KG1 (cell line): ENCODE measurements around the gene AP4M1.
A peak's percentile ranks its signal among the peaks of the same experiment; 100 is the strongest.

Source experiments
- DNase-seq: peaks from one replicate; lab custom pipeline; 2025; lab: John Stamatoyannopoulos, UW

AP4M1 gene, protein sequence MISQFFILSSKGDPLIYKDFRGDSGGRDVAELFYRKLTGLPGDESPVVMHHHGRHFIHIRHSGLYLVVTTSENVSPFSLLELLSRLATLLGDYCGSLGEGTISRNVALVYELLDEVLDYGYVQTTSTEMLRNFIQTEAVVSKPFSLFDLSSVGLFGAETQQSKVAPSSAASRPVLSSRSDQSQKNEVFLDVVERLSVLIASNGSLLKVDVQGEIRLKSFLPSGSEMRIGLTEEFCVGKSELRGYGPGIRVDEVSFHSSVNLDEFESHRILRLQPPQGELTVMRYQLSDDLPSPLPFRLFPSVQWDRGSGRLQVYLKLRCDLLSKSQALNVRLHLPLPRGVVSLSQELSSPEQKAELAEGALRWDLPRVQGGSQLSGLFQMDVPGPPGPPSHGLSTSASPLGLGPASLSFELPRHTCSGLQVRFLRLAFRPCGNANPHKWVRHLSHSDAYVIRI

DNA sequence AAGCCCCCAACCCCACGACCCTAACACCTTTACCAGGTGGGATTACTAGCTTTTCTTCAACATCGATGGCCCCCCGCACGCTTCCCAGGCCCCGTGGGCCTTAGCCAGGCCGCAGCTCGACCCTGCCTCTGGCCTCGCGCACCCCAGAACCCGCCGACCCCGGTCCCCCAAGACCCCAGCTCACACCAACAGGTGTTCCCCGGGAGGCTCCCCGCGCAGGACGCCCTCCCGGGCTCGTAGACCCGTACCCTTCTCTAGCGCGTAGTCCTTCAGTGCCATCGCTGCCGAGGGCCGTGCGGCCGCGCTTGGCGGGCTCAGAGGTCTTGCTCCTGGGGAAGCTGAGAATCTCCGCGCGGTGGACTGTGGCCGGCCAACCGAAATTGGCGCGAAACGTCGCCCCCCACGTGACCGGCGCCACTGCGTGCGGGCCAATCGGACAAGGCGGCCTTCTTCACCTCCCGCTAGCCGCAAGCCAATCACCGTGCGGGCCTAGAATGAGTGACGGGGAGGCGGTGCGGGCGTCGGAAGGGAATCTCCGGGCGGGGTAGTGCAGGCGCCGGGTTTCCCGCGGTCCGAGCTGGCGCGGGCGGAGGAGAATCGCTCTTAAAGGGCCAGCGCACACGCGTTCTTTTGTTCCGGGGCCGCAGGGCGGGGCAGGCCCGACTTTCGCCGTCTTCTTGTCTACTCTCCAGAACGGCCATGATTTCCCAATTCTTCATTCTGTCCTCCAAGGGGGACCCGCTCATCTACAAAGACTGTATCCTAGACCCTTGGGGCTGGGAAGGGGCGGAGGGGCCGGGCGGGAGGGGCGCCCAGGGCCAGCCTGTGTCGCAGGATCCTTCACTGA, at the start of gene AP4M1, which contains the start of gene MCM7:
TSS of gene AP4M1 (plus strand) at position 628 of the 847 bp plus-strand sequence. CDS start at position 700, 72 bp downstream.
TSS of gene MCM7 (minus strand) at position 382 of the 847 bp plus-strand sequence. CDS start at position 279, 103 bp downstream.
- DNase-seq, result peak; percentile 53

DNA sequence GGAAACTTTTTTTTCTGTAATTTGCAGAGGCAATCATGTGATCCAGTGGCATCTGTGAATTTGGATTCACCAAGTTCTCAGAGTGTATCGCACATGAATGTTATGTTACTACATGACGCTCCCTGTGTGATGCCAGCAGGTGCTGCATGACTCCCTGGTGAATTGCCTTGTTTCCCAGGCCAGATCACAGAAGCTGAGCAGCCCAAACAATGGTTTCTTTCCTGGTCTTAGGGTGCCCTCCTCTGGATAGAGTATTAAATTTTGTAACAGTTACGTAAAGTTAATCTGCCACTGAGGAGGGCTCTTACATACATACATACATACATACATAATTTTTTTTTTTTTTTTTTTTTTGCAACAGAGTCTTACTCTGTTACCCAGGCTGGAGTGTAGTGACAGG, 48.2 kb upstream of the AP4M1 start:
- no peak for DNase-seq

DNA sequence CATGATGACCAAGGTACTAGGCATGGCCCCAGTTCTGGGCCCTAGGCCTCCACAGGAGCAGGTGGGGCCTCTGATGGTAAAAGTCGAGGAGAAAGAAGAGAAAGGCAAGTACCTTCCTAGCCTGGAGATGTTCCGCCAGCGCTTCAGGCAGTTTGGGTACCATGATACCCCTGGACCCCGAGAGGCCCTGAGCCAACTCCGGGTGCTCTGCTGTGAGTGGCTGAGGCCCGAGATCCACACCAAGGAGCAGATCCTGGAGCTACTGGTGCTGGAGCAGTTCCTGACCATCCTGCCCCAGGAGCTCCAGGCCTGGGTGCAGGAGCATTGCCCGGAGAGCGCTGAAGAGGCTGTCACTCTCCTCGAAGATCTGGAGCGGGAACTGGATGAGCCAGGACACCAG, 44.4 kb upstream of the AP4M1 start:
- no peak for DNase-seq

DNA sequence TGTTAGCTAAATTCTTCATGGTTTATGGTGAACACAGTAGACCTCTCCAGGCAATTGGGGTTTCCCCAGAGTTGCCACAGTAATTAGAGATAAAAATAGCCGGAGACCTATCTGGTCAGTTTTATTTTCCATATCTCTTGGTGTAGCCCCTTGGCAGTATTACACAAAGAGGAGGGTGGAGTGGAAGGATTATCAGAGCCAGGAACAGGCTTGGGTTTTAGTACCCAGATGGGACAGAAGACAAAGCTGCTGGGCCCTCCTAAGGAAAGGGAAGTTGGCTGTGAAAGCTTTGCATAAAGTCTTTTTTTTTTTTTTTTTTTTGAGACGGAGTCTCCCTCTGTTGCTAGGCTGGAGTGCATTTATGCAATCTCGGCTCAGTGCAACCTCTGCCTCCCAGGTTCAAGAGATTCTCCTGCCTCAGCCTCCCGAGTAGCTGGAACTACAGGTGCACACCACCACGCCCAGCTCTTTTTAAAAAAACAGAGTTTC, 42.1 kb upstream of the AP4M1 start:
- DNase-seq, result no peak

DNA sequence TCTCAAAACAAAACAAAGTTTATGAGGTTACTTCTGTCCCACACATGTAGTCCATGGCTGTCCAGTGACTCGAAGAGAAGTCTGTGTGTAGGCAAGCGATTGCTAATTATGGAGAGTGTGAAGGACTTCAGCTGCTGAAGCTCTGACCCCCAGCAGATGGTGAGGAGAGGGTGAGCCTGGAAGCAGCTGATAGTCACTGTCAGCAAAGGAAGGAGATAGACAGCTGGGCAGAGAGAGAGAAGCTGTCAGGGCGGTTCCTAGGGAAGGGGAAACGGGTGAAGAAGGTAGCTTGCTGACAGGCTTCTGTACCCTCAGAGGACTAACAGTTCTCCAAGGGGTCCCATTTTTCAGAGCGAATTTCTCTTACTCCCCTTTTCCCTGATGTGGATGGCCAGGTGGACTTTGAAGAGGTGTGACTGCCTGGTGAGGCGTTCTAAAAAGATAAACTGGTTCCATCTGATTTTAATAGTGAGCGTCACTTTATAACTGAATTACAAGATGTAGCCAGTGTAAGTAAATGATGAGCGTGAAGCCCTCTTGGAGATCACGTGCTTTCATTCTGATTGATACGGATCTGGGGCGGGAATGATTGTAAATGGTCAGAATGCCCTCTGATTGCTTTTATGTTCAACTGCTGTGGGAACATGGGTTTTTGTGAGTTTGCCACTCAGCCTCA, 39.8 kb upstream of the AP4M1 start:
- DNase-seq, result no peak

DNA sequence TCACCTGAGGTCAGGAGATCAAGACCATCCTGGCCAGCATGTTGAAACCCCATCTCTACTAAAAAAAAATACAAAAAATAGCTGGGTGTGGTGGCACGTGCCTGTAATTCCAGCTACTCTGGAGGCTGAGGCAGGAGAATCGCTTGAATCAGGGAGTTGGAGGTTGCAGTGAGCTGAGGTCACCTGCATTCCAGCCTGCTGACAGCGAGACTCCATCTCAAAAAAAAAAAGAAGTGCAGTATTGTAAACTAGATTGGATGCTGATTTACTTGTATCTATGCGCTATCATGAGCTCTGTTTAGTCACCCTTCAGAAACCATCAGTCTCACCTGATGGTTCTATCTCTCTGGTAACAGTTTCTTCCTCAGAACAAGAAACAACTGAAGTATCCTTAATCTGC, 38.1 kb upstream of the AP4M1 start:
- no peak for DNase-seq

DNA sequence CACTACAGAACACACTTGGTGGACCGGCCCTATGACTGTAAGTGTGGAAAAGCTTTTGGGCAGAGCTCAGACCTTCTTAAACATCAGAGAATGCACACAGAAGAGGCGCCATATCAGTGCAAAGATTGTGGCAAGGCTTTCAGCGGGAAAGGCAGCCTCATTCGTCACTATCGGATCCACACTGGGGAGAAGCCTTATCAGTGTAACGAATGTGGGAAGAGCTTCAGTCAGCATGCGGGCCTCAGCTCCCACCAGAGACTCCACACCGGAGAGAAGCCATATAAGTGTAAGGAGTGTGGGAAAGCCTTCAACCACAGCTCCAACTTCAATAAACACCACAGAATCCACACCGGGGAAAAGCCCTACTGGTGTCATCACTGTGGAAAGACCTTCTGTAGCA, 37.3 kb upstream of the AP4M1 start:
- DNase-seq, result no peak

DNA sequence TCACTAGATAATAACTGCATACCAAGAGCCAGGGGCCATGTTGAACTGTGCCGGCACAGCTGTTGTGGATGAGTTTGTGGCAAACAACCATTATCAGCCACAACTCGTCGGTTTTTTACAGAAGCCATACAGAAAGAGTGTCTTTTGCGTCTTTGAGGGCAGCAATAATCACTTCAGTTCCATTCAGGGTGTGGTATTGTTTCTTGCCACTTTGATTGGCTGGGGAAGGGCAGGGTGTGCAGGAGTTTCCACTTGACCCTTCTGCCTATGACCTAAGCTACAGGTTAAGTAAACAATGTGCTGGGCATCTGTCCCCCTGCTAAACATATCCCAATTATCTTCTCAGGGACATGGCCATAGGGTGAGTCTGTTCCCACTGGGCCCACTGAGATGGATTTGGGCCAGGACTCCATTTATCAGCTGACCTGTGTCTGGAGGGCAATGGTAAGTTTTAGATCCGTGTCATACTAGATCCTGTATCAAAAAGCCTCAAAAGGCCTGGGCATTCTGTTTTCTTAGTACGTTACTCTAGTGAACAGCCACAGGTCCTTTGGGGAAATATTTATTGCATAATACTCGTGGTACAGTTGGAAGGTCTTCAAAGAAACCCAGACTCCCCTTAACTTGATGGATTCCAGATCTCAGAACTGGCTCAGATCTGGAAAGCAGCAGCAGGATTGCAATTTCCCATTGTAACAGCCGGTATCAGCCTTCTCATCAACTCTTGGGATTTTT, 35.8 kb upstream of the AP4M1 start:
- no peak for DNase-seq

DNA sequence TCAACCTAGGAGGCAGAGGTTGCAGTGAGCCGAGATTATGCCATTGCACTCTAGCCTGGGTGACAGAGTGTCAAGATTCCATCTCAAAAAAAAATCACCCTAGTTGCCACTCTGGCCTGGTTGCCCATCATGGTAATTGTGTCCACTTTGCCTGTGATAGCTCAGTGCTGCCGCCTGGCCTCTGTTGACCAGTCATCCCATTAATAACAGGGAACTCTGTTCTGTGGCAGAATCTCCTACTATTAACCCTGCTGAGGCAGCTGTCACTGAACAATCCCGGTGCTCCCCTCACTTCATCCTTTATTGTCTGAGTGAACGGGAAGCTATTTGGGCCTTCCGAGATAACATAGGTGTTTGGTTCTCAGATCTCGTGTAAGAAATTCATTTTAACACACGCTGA, 34.5 kb upstream of the AP4M1 start:
- no peak for DNase-seq

DNA sequence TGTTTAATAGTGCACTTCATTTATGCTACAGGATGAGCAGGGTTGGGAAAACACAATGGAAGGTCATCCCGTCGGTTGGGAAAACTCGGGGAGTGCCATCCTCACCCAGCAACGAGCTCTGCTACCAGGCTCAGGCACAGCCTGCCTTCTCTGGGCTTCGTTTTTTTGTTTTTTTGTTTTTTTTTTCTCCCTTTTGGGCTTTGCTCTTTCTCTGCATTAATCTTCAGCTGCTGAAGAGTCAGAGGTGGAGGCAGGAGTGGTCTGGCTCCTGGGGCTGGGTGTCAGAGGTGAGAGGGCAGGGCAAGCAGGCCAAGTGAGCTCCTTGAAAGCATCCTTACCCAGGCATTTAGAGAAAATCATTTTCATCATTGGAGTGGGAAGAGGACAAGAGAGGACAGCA, 31.5 kb upstream of the AP4M1 start:
- no peak for DNase-seq

DNA sequence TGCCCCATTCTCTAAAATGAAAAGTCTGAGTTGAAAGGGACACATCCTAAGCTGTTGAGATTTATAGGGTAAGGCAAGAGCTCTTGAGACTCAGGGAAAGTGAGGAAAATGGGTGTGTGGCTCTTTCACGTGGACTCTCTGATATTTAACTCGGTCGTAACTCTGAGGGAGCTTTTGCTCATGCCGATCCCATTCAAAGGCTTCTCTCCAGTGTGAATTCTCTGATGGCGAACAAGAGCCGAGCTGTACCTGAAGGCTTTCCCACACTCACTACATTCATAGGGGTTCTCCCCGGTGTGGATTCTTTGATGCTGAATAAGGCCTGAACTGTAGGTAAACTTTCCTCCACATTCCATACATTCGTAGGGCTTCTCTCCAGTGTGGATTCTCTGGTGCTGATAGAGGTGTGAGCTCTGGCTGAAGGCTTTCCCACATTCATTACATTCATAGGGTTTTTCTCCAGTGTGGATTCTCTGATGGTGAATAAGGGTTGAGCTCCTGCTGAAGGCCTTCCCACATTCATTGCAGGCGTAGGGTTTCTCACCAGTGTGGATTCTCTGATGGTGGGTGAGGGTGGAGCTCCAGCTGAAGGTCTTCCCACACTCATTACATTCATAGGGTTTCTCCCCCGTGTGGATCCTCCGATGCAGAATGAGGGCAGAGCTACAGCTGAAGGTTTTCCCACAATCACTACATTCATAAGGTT, 30.3 kb upstream of the AP4M1 start:
- DNase-seq, result no peak

DNA sequence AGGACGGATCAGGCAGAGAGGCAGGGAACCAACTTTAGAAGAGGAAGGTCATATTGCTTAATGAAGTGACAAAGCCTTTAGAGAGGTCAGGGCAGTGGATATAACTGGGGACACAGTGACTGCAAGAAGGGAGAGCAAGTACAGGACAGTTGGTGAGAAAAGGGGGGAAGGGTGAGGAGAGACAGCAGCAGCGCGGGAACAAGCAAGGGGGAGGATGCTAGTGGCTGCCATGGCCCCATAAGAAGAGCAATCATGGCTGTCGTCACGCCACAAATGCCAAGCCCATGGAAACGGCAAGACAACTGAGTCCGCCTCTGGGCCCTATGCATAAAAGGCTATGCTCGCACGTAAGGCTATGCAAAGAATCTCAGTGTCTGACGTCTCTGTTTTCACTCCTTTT, 29.0 kb upstream of the AP4M1 start:
- no peak for DNase-seq

DNA sequence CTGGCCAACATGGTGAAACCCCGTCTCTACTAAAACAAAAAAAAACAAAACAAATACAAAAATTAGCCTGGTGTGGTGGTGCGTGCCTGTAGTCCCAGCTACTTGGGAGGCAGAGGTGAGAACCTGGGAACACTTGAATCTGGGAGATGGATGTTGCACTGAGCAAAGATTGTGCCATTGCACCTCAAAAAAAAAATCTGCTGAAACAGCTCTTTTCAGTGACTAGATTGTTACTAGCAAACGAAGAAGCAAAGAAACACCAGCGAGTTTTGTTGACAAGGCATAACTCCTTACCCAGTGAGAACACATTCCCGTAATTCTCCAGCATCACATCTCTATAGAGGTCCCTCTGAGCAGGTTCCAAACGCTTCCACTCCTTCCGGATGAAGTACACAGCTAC, 26.6 kb upstream of the AP4M1 start:
- DNase-seq, result no peak

DNA sequence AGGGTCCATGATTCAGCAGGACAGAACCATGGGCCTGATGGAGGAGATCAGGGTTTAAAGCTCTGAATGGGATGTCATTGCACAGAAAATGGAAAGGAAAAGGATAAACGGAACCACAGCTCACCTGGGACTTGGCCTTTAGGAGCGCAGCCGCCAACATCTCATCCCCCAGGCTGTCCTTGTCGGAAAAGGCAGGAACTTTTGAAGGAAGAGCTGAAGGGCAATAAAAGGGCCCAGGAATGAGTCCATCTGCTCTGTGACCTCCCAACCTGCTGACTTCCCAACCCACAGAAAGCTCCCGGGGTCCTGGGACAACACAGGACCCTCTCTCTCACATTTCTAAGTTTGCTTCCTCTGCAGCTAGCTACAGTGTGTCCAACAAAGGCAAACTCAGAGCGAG, 26.0 kb upstream of the AP4M1 start:
- no peak for DNase-seq

DNA sequence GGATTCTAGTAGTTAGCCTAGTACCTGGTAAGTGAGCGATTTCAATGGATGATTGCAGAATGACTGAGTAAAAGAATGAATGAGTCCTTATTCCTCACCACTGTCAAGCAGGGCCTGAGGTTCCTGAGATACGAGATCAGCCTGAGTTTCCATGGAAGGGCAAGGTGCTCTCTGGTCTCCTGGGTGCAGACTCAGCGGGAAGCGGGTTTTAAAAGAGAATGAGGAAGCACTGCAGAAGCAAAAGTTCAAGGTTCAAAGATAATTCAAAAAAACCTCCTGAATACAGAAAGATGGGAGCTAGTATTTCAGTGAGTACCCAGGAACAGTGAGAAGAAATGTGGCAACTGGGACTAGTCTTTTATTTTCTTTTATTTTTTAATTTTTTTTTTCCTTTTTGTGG, 24.2 kb upstream of the AP4M1 start:
- DNase-seq, result no peak

DNA sequence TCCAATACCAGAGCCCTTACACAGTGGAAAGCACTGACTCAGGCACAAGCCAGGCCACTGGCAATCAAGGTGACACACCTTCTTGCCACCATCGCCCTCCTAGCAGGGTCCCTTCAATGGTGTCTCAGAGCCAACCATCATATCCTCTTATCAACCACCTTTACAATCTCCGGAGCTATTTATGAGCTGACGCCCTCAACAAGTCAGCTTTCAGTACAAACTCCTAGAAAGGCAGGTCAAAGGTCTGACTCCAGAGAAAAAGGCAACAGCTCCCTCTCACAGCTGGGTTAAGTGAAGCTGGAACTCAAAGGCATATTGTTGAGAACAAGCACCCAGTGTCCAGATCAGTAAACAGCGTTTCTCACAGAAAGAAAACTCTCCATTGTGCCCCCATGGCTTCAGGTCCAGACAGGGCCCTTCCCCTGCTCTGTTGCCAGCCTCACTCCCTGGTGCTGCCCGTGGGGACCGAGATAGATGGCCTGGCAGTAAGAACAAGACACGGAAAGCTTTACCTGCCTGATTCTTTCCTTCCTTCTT, 22.4 kb upstream of the AP4M1 start:
- DNase-seq, result no peak

DNA sequence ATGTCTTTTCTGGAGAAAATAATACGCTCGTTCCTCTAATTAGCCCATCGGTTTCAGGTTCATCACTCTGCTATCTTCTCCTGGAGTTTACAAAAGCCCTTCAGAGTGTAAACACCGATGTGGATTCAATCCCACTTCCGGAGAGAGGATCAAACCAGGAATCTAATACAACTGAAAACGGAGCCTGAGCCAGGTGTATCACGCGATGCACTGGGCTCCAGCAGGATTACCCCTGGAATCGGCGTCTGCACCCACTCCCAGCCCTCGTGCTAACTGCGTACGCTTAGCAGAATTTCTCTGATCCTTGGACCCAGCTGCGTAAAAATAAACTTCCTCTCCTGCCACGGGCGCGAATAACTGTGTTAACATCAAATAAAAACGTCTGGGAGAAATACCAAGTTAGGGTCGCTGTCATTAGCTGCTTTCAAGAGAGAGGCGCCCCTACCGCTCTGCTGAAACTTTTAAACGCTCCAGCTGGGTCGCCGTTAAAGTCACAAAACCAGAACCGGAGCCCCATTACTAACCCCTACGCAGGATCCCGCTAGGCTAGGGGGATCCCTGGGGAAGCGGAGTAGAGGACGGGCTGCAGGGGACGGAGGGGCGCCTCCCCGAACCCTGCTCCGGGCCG, 20.4 kb upstream of the AP4M1 start:
- no peak for DNase-seq

DNA sequence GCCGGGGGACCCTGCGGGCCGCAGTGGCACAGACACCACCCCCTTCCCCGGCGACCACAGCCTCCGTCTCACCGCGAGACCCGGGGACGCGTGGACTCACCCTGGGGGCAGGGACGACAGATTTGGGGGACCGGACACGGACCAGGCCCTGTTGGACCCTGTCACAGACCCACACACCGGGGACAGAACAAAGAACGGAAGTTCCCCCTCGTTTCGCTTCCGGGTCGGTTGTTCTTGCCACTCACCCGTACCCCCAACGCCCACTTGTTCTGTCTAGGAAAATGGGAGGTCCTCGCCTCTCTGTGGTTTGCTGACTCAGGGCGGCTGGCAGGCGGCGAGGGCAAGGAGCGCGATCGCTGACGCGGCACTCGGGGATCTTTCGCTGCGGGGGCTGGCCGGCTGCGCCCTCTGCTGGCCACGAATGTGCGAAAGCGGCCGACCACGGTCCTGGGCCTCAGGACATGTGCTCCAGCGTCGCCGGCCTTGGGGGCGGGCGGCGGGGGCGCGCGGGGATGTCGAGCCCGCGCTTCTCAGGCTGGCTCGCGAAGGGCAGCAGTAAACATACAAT, 19.8 kb upstream of the AP4M1 start, which contains the start of gene ZNF3:
TSS of gene ZNF3 (minus strand) at position 189 of the 568 bp plus-strand sequence. CDS start 4,366 bp downstream, outside the sequence.
- peak; percentile 55 for DNase-seq

DNA sequence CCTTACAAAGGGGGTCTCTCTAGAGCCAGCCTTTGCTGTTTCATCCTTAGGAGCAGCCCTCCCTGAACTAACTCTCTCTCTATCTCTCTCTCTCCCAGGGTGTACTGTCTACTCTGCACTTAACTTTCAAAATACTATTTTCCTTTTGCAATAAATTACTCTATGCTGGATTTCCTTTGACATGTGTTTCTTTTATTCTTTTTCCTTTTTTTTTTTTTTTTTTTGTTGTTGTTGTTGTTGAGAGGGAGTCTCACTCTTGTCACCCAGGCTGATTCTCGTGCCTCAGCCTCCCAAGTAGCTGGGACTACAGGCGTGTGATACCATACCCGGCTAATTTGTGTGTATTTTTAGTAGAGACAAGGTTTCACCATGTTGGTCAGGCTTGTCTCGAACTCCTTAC, 18.5 kb upstream of the AP4M1 start:
- DNase-seq, result no peak

DNA sequence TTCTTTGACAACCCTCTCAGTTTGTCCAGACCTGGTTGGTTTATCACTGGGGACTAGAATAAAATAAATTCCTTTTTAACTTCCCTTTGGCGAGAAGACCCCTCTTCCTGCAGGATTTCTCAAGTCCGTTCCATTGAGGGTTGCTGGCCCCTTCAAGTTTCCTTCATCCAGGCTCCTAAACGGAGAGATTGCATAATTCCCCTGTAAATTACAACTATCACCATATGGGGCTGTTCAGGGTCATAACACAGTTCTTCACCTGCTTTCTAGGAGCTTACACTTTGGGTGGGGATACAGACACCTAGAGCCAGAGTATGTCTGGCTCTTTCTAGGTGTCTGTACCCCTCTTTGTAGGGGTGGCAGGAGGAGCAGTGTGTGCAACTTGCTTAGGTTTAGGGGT, 15.9 kb upstream of the AP4M1 start:
- no peak for DNase-seq
